CD14-positive monocyte (primary cell): Measurements from ENCODE around the gene MAPRE2. TPM values are rescaled to one million over a fixed set of nuclear protein-coding genes. Genes with fewer than 3 reads are reported as not detected.

Experiments used
- DNase-seq, 3 donors: peaks; one replicate each; pipeline ENCODE4 v3.0.0-alpha.2; 2011 to 2022
- H2AFZ ChIP-seq: 2 replicates; pipeline ENCODE4 v1.6.0; 2012; ENCODE audit warnings: mild to moderate bottlenecking, low read depth, low read length, inconsistent platforms; ENCODE audit not compliant: insufficient read depth, poor library complexity, severe bottlenecking
- H3K27ac ChIP-seq, 2 donors: 1 replicate in 1 of 2; 2 replicates in 1 of 2; pipeline ENCODE4 v1.5.1; 2012 to 2013; ENCODE audit warnings: low read length in 2 of 2, control low read depth in 1 of 2, inconsistent platforms in 1 of 2, low read depth in 1 of 2, mild to moderate bottlenecking in 1 of 2
- H3K27me3 ChIP-seq, 2 donors: one replicate each; pipeline versions ENCODE4 v1.6.0 to v1.6.1; 2011 to 2013; ENCODE audit warnings: low read length in 2 of 2; ENCODE audit not compliant: control insufficient read depth in 2 of 2, insufficient read depth in 2 of 2
- H3K36me3 ChIP-seq, 2 donors: replicated peaks in 1 of 2; 1 replicate in 1 of 2; 2 replicates in 1 of 2; pipeline versions ENCODE4 v1.5.1 to v1.6.1; 2012 to 2013; ENCODE audit warnings: low read length in 2 of 2, control low read depth in 1 of 2, inconsistent platforms in 1 of 2, mild to moderate bottlenecking in 1 of 2; ENCODE audit not compliant: insufficient read depth in 2 of 2, control insufficient read depth in 1 of 2
- H3K4me1 ChIP-seq, 2 donors: 1 replicate in 1 of 2; 2 replicates in 1 of 2; pipeline versions ENCODE4 v1.5.1 to v1.6.1; 2012 to 2013; ENCODE audit warnings: low read length in 2 of 2, control low read depth in 1 of 2, inconsistent platforms in 1 of 2, mild to moderate bottlenecking in 1 of 2, moderate library complexity in 1 of 2; ENCODE audit not compliant: insufficient read depth in 2 of 2, control insufficient read depth in 1 of 2
- H3K4me2 ChIP-seq: replicated peaks from 2 replicates; pipeline ENCODE3; 2012; ENCODE audit warnings: low read length, moderate library complexity, mild to moderate bottlenecking; ENCODE audit not compliant: poor library complexity, severe bottlenecking; ENCODE audit errors: extremely low read depth
- H3K4me3 ChIP-seq, 3 experiments: fragments of 200-600 bp in 1 of 3; sonication (generic) in 1 of 3; replicated peaks in 1 of 3; 1 replicate in 2 of 3; 2 replicates in 1 of 3; pipeline ENCODE4 v1.5.1; 2011 to 2013; ENCODE audit warnings: low read length in 3 of 3, mild to moderate bottlenecking in 3 of 3, control low read depth in 2 of 3, low read depth in 2 of 3, inconsistent platforms in 1 of 3, moderate library complexity in 1 of 3
- H3K79me2 ChIP-seq: 2 replicates; pipeline ENCODE4 v1.6.0; 2012; ENCODE audit warnings: mild to moderate bottlenecking, control low read depth, inconsistent platforms, low read length, moderate library complexity; ENCODE audit not compliant: insufficient read depth
- H3K9ac ChIP-seq: 2 replicates; pipeline ENCODE4 v1.6.0; 2017; ENCODE audit warnings: low read length, mild to moderate bottlenecking; ENCODE audit not compliant: insufficient read depth, poor library complexity, severe bottlenecking
- H3K9me3 ChIP-seq, 2 donors: replicated peaks in 1 of 2; 1 replicate in 1 of 2; 2 replicates in 1 of 2; pipeline versions ENCODE4 v1.5.1 to v1.6.1; 2012 to 2013; ENCODE audit warnings: low read length in 2 of 2, control low read depth in 1 of 2; ENCODE audit not compliant: control insufficient read depth in 1 of 2, insufficient read depth in 1 of 2
- H4K20me1 ChIP-seq: 2 replicates; pipeline ENCODE4 v1.6.0; 2012; ENCODE audit warnings: mild to moderate bottlenecking, low read length, control low read depth, moderate library complexity; ENCODE audit not compliant: insufficient read depth
- H3K27ac Mint-ChIP-seq, 7 donors: one replicate each; pipeline ENCODE4 v1.8.0; 2020; ENCODE audit warnings: mild to moderate bottlenecking in 7 of 7, mixed read lengths in 7 of 7, moderate library complexity in 6 of 7, inconsistent platforms in 2 of 7
- H3K27me3 Mint-ChIP-seq, 3 donors: one replicate each; pipeline ENCODE4 v1.8.0; 2021 to 2022; ENCODE audit warnings: low read depth in 3 of 3, mild to moderate bottlenecking in 3 of 3, mixed read lengths in 3 of 3, moderate library complexity in 3 of 3, inconsistent platforms in 1 of 3
- H3K36me3 Mint-ChIP-seq, 2 donors: one replicate each; pipeline ENCODE4 v1.8.0; 2020; ENCODE audit warnings: mixed read lengths in 2 of 2, inconsistent platforms in 1 of 2, mild to moderate bottlenecking in 1 of 2
- H3K4me1 Mint-ChIP-seq: one replicate; pipeline ENCODE4 v1.8.0; 2020; ENCODE audit warnings: mild to moderate bottlenecking, mixed read lengths
- H3K4me3 Mint-ChIP-seq, 2 donors: one replicate each; pipeline ENCODE4 v1.8.0; 2020; ENCODE audit warnings: mild to moderate bottlenecking in 2 of 2, mixed read lengths in 2 of 2, moderate library complexity in 1 of 2
- H3K9me3 Mint-ChIP-seq, 7 donors: one replicate each; pipeline ENCODE4 v1.8.0; 2020 to 2022; ENCODE audit warnings: mixed read lengths in 7 of 7, mild to moderate bottlenecking in 6 of 7, moderate library complexity in 6 of 7, inconsistent platforms in 2 of 7
- WGBS: methylation state at CpG from one replicate; pipeline ENCODE4 v1.1.5; 2013; ENCODE audit warnings: missing lambda C conversion rate; ENCODE audit not compliant: insufficient coverage; 5-methylcytosine and 5-hydroxymethylcytosine counted together
- intact Hi-C, 2 donors: fragments of 100-400 bp; cut with micrococcal nuclease; formaldehyde crosslinking; loops; one replicate each; pipeline versions ENCODE4 v1.15.0 to v1.15.1; 2023
- polyA plus RNA-seq, 3 donors: library from polyadenylated mRNA; depleted of rRNA in 1 of 3; unstranded in 2 of 3; stranded (reverse) in 1 of 3; fragments of 300-500 nt in 2 of 3; fragments of >200 nt in 1 of 3; fragmentation: Illumina TruSeq in 2 of 3; gene quantifications; 1 replicate in 2 of 3; 2 replicates in 1 of 3; pipeline ENCODE4 v1.2.3, GENCODE V29; 2012 to 2021
- TF ChIP-seq, protein P1 (sequence below): fragments of 200-600 bp; IDR thresholded peaks from one replicate; pipeline ENCODE4 v1.8.0; 2022; ENCODE audit warnings: antibody characterized with exemption, mild to moderate bottlenecking

The MAPRE2 gene
- polyA plus RNA-seq, 3 donors, result 22.0 to 48.1 (median 37.1) TPM

DNA sequence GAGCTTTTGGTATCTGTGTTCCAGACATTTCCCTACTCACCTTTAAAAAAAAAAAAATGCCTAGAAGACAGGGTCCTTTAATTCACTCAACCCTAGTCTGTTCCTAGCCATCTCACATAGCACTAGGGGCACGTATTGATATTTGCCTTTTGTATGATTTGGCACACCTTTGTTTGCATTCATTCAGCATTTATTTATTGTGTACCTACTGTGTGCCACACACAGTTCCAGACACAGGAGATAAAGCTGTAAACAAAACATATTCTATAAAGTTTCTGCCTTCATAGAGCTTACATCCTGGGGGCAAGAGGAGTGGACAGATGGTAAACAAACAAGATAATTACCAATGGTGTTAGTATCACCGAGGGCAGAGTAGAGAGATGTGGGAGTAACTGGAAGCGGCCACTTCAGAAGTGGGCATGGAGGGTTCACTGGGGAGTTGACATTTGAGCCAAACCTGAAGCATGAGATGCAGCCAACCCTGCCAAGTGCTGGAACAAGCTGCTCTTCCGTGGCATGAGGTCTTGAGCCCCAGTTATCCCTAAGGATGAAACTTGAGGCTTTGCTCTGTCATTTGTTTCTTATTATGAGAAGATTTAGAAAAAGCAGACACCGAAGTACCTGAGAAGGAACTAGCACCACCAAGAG lies 18.2 kb downstream of the MAPRE2 start:
- Mint-ChIP-seq H3K4me3 (no peak overlapping the region), H3K4me1 (peaks cover 2% of the 10 kb centered on the region)
- H3K27me3 ChIP-seq, result no peaks in the 10 kb centered on the region

DNA sequence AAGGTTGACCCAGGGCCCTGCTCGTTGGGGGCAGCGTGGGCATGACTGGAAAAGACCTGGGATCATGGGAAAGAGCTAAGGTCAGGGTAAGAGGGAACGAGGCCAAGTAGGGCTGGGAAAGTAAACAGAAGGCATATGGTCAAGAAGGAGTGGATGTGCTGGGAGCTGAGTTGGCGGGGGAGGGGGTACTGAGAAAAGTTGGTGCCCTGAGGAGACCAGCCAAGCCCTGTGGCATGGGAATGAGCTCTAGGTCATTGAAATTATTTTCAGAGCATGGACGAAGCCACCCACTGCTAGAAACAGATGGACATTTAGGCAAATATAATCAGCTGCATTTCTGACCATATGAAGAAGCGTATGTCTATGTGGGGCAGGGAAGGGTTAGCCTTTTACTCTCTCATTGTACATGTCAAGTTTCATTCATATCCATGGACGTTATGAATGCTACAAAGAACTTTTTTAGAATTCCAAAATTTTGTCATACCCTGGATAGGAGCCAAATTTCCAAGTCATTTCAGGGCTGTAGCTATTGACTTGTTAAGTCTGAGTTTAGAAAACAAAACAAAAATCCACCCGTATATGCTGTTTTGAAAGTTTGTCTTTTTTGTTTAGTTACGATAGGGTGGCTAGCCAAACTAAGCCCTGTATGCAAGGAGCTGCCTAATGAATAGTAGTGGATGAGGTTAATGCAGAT lies 19.1 kb downstream of the MAPRE2 start:
- intact Hi-C loops, result no loop called here
- no peaks in the 10 kb centered on the region for H3K9me3 ChIP-seq
- no peak overlapping the region for H3K4me2 ChIP-seq
- H2AFZ ChIP-seq, result no peak overlapping the region
- peaks cover 0 to 2% (median 0%) of the 10 kb centered on the region in 3 donors for H3K27me3 Mint-ChIP-seq
- H3K9me3 Mint-ChIP-seq, result peaks cover 0 to 1% (median 0%) of the 10 kb centered on the region in 7 donors
- 100% methylated on average over 6 of the region's 9 CpGs for WGBS
- peaks cover 5 to 9% of the 10 kb centered on the region in 2 donors for H3K36me3 Mint-ChIP-seq
- H3K4me3 ChIP-seq, result no peak overlapping the region
- no peak overlapping the region for H3K9ac ChIP-seq
- no peak overlapping the region for H3K4me3 Mint-ChIP-seq
- H3K27ac Mint-ChIP-seq, result no peak overlapping the region
- H3K36me3 ChIP-seq, result no peaks in the 10 kb centered on the region
- TF ChIP-seq, protein P1, sequence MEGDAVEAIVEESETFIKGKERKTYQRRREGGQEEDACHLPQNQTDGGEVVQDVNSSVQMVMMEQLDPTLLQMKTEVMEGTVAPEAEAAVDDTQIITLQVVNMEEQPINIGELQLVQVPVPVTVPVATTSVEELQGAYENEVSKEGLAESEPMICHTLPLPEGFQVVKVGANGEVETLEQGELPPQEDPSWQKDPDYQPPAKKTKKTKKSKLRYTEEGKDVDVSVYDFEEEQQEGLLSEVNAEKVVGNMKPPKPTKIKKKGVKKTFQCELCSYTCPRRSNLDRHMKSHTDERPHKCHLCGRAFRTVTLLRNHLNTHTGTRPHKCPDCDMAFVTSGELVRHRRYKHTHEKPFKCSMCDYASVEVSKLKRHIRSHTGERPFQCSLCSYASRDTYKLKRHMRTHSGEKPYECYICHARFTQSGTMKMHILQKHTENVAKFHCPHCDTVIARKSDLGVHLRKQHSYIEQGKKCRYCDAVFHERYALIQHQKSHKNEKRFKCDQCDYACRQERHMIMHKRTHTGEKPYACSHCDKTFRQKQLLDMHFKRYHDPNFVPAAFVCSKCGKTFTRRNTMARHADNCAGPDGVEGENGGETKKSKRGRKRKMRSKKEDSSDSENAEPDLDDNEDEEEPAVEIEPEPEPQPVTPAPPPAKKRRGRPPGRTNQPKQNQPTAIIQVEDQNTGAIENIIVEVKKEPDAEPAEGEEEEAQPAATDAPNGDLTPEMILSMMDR, result no peak
- H3K4me1 Mint-ChIP-seq, result peaks cover 2% of the 10 kb centered on the region
- H3K27ac ChIP-seq, result no peak overlapping the region
- H4K20me1 ChIP-seq, result peaks cover 56% of the 10 kb centered on the region
- H3K79me2 ChIP-seq, result peaks cover 28% of the 10 kb centered on the region
- no peak for DNase-seq
- H3K4me1 ChIP-seq, result no peaks in the 10 kb centered on the region
- no peaks in the 10 kb centered on the region for H3K27me3 ChIP-seq

More for the DNA sequence above, 18.2 kb downstream of the MAPRE2 start:
- H3K36me3 ChIP-seq, result no peaks in the 10 kb centered on the region
- Mint-ChIP-seq H3K36me3 (peaks cover 6 to 12% of the 10 kb centered on the region in 2 donors), H3K27ac (no peak overlapping the region), H3K27me3 (peaks cover 0 to 2% (median 0%) of the 10 kb centered on the region in 3 donors), H3K9me3 (peaks cover 0 to 1% (median 0%) of the 10 kb centered on the region in 7 donors)
- H3K4me3 ChIP-seq, result no peak overlapping the region
- H3K4me2 ChIP-seq, result no peak overlapping the region
- H3K79me2 ChIP-seq, result peaks cover 36% of the 10 kb centered on the region
- H3K4me1 ChIP-seq, result no peaks in the 10 kb centered on the region
- TF ChIP-seq, protein P1, result no peak
- no peaks in the 10 kb centered on the region for H3K9me3 ChIP-seq
- intact Hi-C loops, result loop anchor here in 1 of 2 donors (5.0 kb wide), 1 partner anchor 42 kb away; no protein-coding TSS in a partner anchor
- no peak overlapping the region for H2AFZ ChIP-seq
- peaks cover 53% of the 10 kb centered on the region for H4K20me1 ChIP-seq
- WGBS, result 92% methylated on average over 4 of the region's 5 CpGs
- DNase-seq, result no peak
- H3K27ac ChIP-seq, result no peak overlapping the region
- no peak overlapping the region for H3K9ac ChIP-seq
